GM23248 (cell line): ENCODE measurements around the gene UNC93A.
"Not testable (repeated sequence)": the region's sequence is repeated elsewhere in the genome, so short reads cannot be mapped to it uniquely, and the experiment has no call there.

Source experiments
- EZH2 ChIP-seq: fragments of 200-600 bp; sonication (generic); IDR thresholded peaks from 2 replicates; pipeline ENCODE4 v1.6.1; 2018; ENCODE audit warnings: antibody characterized with exemption, mild to moderate bottlenecking; ENCODE audit not compliant: insufficient read depth, poor library complexity, severe bottlenecking
- EZH2phosphoT487 ChIP-seq: fragments of 200-600 bp; sonication (generic); IDR thresholded peaks from 2 replicates; pipeline ENCODE4 v1.6.1; 2018; ENCODE audit warnings: antibody characterized with exemption, moderate library complexity, mild to moderate bottlenecking, low read depth; ENCODE audit not compliant: insufficient read depth

GRCh38 chr6:167267556-167267898, 23.6 kb upstream of the UNC93A start:
- not testable (repeated sequence) for TF ChIP-seq EZH2, EZH2phosphoT487
